HG03457 (cell line): Measurements from ENCODE around the gene SSX4B.
"Not testable (repeated sequence)": the region's sequence is repeated elsewhere in the genome, so short reads cannot be mapped to it uniquely, and the experiment has no call there.

Experiments
- ATAC-seq: cut with Tn5 transposase; IDR thresholded peaks from one replicate; pipeline ENCODE4 v1.9.1; 2021; ENCODE audit warnings: moderate number of reproducible peaks; ENCODE audit not compliant: unreplicated experiment

The SSX4B gene

DNA sequence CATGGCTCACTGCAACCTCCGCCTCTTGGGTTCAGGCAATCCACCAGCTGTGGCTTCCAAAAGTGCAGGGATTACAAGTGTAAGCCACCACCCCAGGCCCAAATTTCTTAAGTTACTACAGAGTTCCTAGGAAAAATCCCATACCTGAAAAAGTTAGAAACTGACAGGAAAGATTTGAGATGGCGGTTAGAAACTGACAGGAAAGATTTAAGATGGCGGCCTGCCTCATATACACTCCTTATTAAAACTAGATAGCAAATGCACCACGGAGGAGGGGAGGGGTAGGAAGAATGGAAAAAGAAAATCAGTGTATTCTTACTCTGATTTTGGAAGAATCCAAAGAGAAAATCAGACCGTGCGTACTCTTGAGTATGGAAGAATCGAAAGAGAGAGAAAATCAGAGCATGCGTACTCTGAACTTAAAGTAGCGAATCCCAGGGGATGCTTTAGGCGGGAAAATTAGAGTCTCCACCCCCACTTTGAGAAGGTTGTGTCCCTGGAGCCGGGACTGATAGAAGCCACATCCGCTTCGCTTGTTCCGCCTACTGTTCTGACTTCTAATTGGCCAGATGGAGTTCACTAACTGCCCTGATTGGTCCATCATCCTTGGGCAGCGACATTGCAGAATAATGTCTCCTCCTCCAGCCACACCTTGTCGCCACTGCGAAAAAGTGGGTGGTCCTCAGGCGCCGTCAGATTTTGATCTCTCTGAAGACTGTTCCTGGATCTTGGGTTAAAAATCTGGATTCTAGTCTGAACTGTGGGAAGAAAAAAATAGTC lies 55.3 kb downstream of the SSX4B start, which contains the start of gene SSX3:
Gene SSX3 (minus strand): TSS at position 389 of the 780 bp plus-strand sequence. CDS start 1,454 bp downstream, outside the sequence.
- not testable (repeated sequence) for ATAC-seq
